GM21526 (cell line): ENCODE results near the gene NLRP12.
"Not testable (repeated sequence)": the region's sequence is repeated elsewhere in the genome, so short reads cannot be mapped to it uniquely, and the experiment has no call there.

Experiments
- ATAC-seq: cut with Tn5 transposase; IDR thresholded peaks from one replicate; pipeline ENCODE4 v1.9.1; 2021; ENCODE audit warnings: moderate library complexity; ENCODE audit not compliant: unreplicated experiment, low FRiP score

NLRP12 gene

GRCh38 chr19:53840914-53841313, 16.8 kb upstream of the NLRP12 start:
- ATAC-seq = not testable (repeated sequence)

GRCh38 chr19:53840241-53840640, 16.1 kb upstream of the NLRP12 start:
- ATAC-seq = not testable (repeated sequence)

- not testable (repeated sequence) for ATAC-seq
Measured at GRCh38 chr19:53838446-53838845, 14.3 kb upstream of the NLRP12 start.

GRCh38 chr19:53832861-53833260, 8.7 kb upstream of the NLRP12 start:
- ATAC-seq = not testable (repeated sequence)

- ATAC-seq = no peak
Measured at GRCh38 chr19:53828531-53828930, 4.4 kb upstream of the NLRP12 start.

GRCh38 chr19:53826876-53827275, 2.8 kb upstream of the NLRP12 start:
- ATAC-seq = no peak

- no peak for ATAC-seq
Measured at GRCh38 chr19:53823380-53824120, 564 bp downstream of the NLRP12 start.

- no peak for ATAC-seq
Measured at GRCh38 chr19:53819861-53820260, 4.3 kb downstream of the NLRP12 start.

- no peak for ATAC-seq
Measured at GRCh38 chr19:53818756-53819155, 5.4 kb downstream of the NLRP12 start.

GRCh38 chr19:53813996-53814395, 10.1 kb downstream of the NLRP12 start:
- ATAC-seq = no peak

- ATAC-seq = no peak
Measured at GRCh38 chr19:53812335-53812734, 11.8 kb downstream of the NLRP12 start.

- no peak for ATAC-seq
Measured at GRCh38 chr19:53810891-53811290, 13.2 kb downstream of the NLRP12 start.

GRCh38 chr19:53810187-53810546, 13.9 kb downstream of the NLRP12 start:
- no peak for ATAC-seq

GRCh38 chr19:53809518-53810186, 14.5 kb downstream of the NLRP12 start:
- no peak for ATAC-seq

- ATAC-seq = no peak
Measured at GRCh38 chr19:53808710-53809125, 15.4 kb downstream of the NLRP12 start.

GRCh38 chr19:53801257-53801656, 22.9 kb downstream of the NLRP12 start:
- ATAC-seq = no peak

GRCh38 chr19:53795019-53795418, 29.1 kb downstream of the NLRP12 start:
- ATAC-seq = no peak

GRCh38 chr19:53792721-53793433, 31.2 kb downstream of the NLRP12 start:
- ATAC-seq = no peak

GRCh38 chr19:53789708-53790678, 34.1 kb downstream of the NLRP12 start:
- ATAC-seq = no peak

GRCh38 chr19:53787266-53787665, 36.8 kb downstream of the NLRP12 start:
- no peak for ATAC-seq
